ENCODE data around the gene SELENOT. TPM values are rescaled to one million over a fixed set of nuclear protein-coding genes. Genes with fewer than 3 reads are reported as not detected.
"Not testable (repeated sequence)": the region's sequence is repeated elsewhere in the genome, so short reads cannot be mapped to it uniquely, and the experiment has no call there.

SELENOT gene
- total RNA-seq, 1 donor from 2014 or later, result 79.1 TPM

GRCh38 chr3:150620002-150620689, 17.0 kb downstream of the SELENOT start:
- TF ChIP-seq CTCF (IDR thresholded peaks at IDR 0.05), result no peak
- no peak overlapping the region for H3K4me3 Mint-ChIP-seq (ENCODE audit: unreplicated experiment)
- no peak for DNase-seq (ENCODE audit: low spot score)

GRCh38 chr3:150622955-150623354, 19.8 kb downstream of the SELENOT start:
- Mint-ChIP-seq H3K27ac (ENCODE audit: unreplicated experiment) (peak overlapping the region; percentile 84), H3K36me3 (ENCODE audit: low read depth) (peaks cover 14% of the 10 kb centered on the region), H3K4me1 (ENCODE audit: low read depth) (peaks cover 58% of the 10 kb centered on the region)
- not testable (repeated sequence) for H3K4me3 Mint-ChIP-seq (ENCODE audit: unreplicated experiment); H3K9me3 Mint-ChIP-seq (ENCODE audit: low read depth); H3K27me3 Mint-ChIP-seq (ENCODE audit: low read depth); DNase-seq (ENCODE audit: low spot score)

More at GRCh38 chr3:150620002-150620689, 17.0 kb downstream of the SELENOT start:
- Mint-ChIP-seq H3K36me3 (ENCODE audit: low read depth) (peaks cover 3% of the 10 kb centered on the region), H3K27ac (ENCODE audit: unreplicated experiment) (no peak overlapping the region), H3K27me3 (ENCODE audit: low read depth) (no peaks in the 10 kb centered on the region), H3K4me1 (ENCODE audit: low read depth) (peaks cover 38% of the 10 kb centered on the region), H3K9me3 (ENCODE audit: low read depth) (no peaks in the 10 kb centered on the region)

- peaks cover 61% of the 10 kb centered on the region for H3K4me1 Mint-ChIP-seq (ENCODE audit: low read depth)
Measured at GRCh38 chr3:150623945-150624344, 20.8 kb downstream of the SELENOT start.

GRCh38 chr3:150626148-150626930, 23.2 kb downstream of the SELENOT start:
- no peaks in the 10 kb centered on the region for H3K27me3 Mint-ChIP-seq (ENCODE audit: low read depth)
- no peak for TF ChIP-seq CTCF (IDR thresholded peaks at IDR 0.05)
- DNase-seq (ENCODE audit: low spot score), result no peak

More at GRCh38 chr3:150623945-150624344, 20.8 kb downstream of the SELENOT start:
- peak overlapping the region; percentile 89 for H3K27ac Mint-ChIP-seq (ENCODE audit: unreplicated experiment)
- H3K4me3 Mint-ChIP-seq (ENCODE audit: unreplicated experiment), result no peak overlapping the region
- H3K36me3 Mint-ChIP-seq (ENCODE audit: low read depth), result peaks cover 15% of the 10 kb centered on the region
- DNase-seq (ENCODE audit: low spot score), result no peak
- no peaks in the 10 kb centered on the region for H3K27me3 Mint-ChIP-seq (ENCODE audit: low read depth)
- H3K9me3 Mint-ChIP-seq (ENCODE audit: low read depth), result no peaks in the 10 kb centered on the region
- TF ChIP-seq CTCF (IDR thresholded peaks at IDR 0.05), result no peak

GRCh38 chr3:150627557-150627956, 24.4 kb downstream of the SELENOT start:
- TF ChIP-seq CTCF (IDR thresholded peaks at IDR 0.05), result no peak
- no peak for DNase-seq (ENCODE audit: low spot score)
- no peak overlapping the region for H3K4me3 Mint-ChIP-seq (ENCODE audit: unreplicated experiment)
- H3K9me3 Mint-ChIP-seq (ENCODE audit: low read depth), result no peaks in the 10 kb centered on the region
- peaks cover 47% of the 10 kb centered on the region for H3K4me1 Mint-ChIP-seq (ENCODE audit: low read depth)
- H3K27ac Mint-ChIP-seq (ENCODE audit: unreplicated experiment), result peak overlapping the region; percentile 68
- no peaks in the 10 kb centered on the region for H3K27me3 Mint-ChIP-seq (ENCODE audit: low read depth)
- H3K36me3 Mint-ChIP-seq (ENCODE audit: low read depth), result peaks cover 23% of the 10 kb centered on the region

More at GRCh38 chr3:150626148-150626930, 23.2 kb downstream of the SELENOT start:
- H3K27ac Mint-ChIP-seq (ENCODE audit: unreplicated experiment), result peak overlapping the region; percentile 11
- H3K36me3 Mint-ChIP-seq (ENCODE audit: low read depth), result peaks cover 23% of the 10 kb centered on the region
- no peak overlapping the region for H3K4me3 Mint-ChIP-seq (ENCODE audit: unreplicated experiment)
- peaks cover 57% of the 10 kb centered on the region for H3K4me1 Mint-ChIP-seq (ENCODE audit: low read depth)
- no peaks in the 10 kb centered on the region for H3K9me3 Mint-ChIP-seq (ENCODE audit: low read depth)
